T-cell (primary cell): ENCODE data around the gene TTN. TPM values are rescaled to one million over a fixed set of nuclear protein-coding genes. Genes with fewer than 3 reads are reported as not detected.

Experiments
- ATAC-seq, 4 experiments: fragments of 200-7000 bp in 3 of 4; fragments of 150-1000 bp in 1 of 4; cut with Tn5 transposase; replicated peaks in 1 of 4; 1 replicate in 3 of 4; 2 replicates in 1 of 4; pipeline ENCODE4 v1.10.0; 2021; ENCODE audit warnings: moderate library complexity in 3 of 4, mild to moderate bottlenecking in 2 of 4, moderate number of reproducible peaks in 1 of 4
- CTCF ChIA-PET, 2 donors: fragments of 300-600 bp; sonication (Branson Sonifier 250); formaldehyde crosslinking; loops; one replicate each; lab custom pipeline; 2022; ENCODE audit warnings: antibody characterized with exemption in 2 of 2; lab: Charles Lee
- POLR2A ChIA-PET, 2 donors: fragments of 300-600 bp; sonication (Branson Sonifier 250); formaldehyde crosslinking; loops; one replicate each; lab custom pipeline; 2022; ENCODE audit warnings: antibody characterized with exemption in 2 of 2; lab: Charles Lee
- DNase-seq, 35 experiments: peaks; one replicate each; pipeline versions ENCODE4 v3.0.0 to v3.0.0-alpha.2; 2013 to 2023
- H3K27ac ChIP-seq: one replicate; pipeline ENCODE4 v1.5.1; 2013; ENCODE audit warnings: low read length
- H3K27me3 ChIP-seq, 2 experiments: replicated peaks in 1 of 2; 1 replicate in 1 of 2; 2 replicates in 1 of 2; pipeline versions ENCODE4 v1.6.1 to v1.7.0; 2013; ENCODE audit warnings: low read length in 1 of 2, mixed read lengths in 1 of 2; ENCODE audit not compliant: control insufficient read depth in 2 of 2, insufficient read depth in 2 of 2; ENCODE audit errors: extremely low read depth in 1 of 2
- H3K36me3 ChIP-seq, 2 donors: 1 replicate in 1 of 2; 2 replicates in 1 of 2; pipeline versions ENCODE4 v1.6.1 to v1.7.0; 2013; ENCODE audit warnings: low read length in 1 of 2; ENCODE audit not compliant: control insufficient read depth in 2 of 2, insufficient read depth in 1 of 2; ENCODE audit errors: extremely low read depth in 1 of 2
- H3K4me1 ChIP-seq, 2 experiments: 1 replicate in 1 of 2; 2 replicates in 1 of 2; pipeline versions ENCODE4 v1.6.1 to v1.7.0; 2013; ENCODE audit warnings: low read length in 2 of 2, mixed read lengths in 1 of 2; ENCODE audit not compliant: insufficient read depth in 2 of 2, control insufficient read depth in 1 of 2; ENCODE audit errors: extremely low read depth in 1 of 2
- H3K4me3 ChIP-seq, 2 donors: 1 replicate in 1 of 2; 2 replicates in 1 of 2; pipeline versions ENCODE4 v1.5.1 to v1.7.0; 2013; ENCODE audit warnings: mild to moderate bottlenecking in 2 of 2, low read length in 1 of 2, moderate library complexity in 1 of 2; ENCODE audit not compliant: control insufficient read depth in 1 of 2; ENCODE audit errors: extremely low read depth in 1 of 2
- H3K9me3 ChIP-seq: 2 replicates; pipeline ENCODE4 v1.7.0; 2013
- H3K27ac Mint-ChIP-seq, 2 donors: one replicate each; pipeline ENCODE4 v1.8.0; 2020 to 2021; ENCODE audit warnings: mild to moderate bottlenecking in 2 of 2, mixed read lengths in 2 of 2
- H3K27me3 Mint-ChIP-seq, 2 donors: one replicate each; pipeline ENCODE4 v1.8.0; 2021 to 2022; ENCODE audit warnings: mixed read lengths in 2 of 2
- H3K36me3 Mint-ChIP-seq: one replicate; pipeline ENCODE4 v1.8.0; 2021; ENCODE audit warnings: mixed read lengths
- H3K4me1 Mint-ChIP-seq, 3 donors: one replicate each; pipeline ENCODE4 v1.8.0; 2020 to 2022; ENCODE audit warnings: mixed read lengths in 3 of 3, mild to moderate bottlenecking in 1 of 3
- H3K4me3 Mint-ChIP-seq, 3 donors: one replicate each; pipeline ENCODE4 v1.8.0; 2020 to 2022; ENCODE audit warnings: mild to moderate bottlenecking in 3 of 3, mixed read lengths in 3 of 3, moderate library complexity in 3 of 3
- H3K9me3 Mint-ChIP-seq, 3 donors: one replicate each; pipeline ENCODE4 v1.8.0; 2020 to 2022; ENCODE audit warnings: mixed read lengths in 3 of 3
- WGBS: methylation state at CpG from one replicate; pipeline ENCODE4 v1.1.5; 2013; ENCODE audit warnings: missing lambda C conversion rate; ENCODE audit not compliant: insufficient coverage; 5-methylcytosine and 5-hydroxymethylcytosine counted together
- total RNA-seq, 35 experiments: library from RNA in 6 of 35; stranded (reverse) in 6 of 35; fragments of 120-200 nt in 1 of 35; gene quantifications; one replicate each; pipeline versions ENCODE4 v1.2.1 to v1.2.4 and lab custom pipeline; 2013 to 2026

TTN gene
- total RNA-seq, 5 donors from 2014 or later (not counting 1 experiment from before 2014, with no cell fraction given): 14.3 to 49.2 (median 15.7) TPM

DNA sequence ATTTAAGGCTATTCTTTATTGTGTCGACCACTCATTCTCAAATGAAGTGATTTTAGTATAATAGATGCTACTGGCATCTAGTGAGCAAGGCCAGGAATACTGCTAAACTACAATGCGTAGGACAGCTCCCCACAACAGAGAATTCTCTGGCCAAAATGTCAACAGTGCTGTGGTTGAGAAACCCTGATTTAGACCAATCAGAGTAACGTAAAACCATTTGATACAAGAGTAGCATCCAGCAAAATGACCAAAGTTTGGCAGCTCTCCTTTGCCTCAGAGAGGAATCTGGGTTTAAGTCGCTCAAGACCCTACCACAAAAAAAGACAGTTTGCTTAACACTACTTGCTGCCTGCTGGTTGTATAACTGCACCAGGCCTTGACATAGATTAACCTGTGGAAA, 37.0 kb upstream of the TTN start:
- H3K4me3 Mint-ChIP-seq: no peak overlapping the region
- no peak overlapping the region for H3K4me3 ChIP-seq
- ChIA-PET POLR2A (no interaction called here), CTCF (interaction anchor here in 1 of 2 donors (0.5 kb wide), 1 partner anchor 114 kb away, joined by 6 read pairs; no protein-coding TSS in a partner anchor)
- H3K27me3 ChIP-seq: no peaks in the 10 kb centered on the region
- H3K4me1 ChIP-seq: no peaks in the 10 kb centered on the region
- ATAC-seq (no peak), DNase-seq (no peak)
- no peaks in the 10 kb centered on the region for H3K9me3 Mint-ChIP-seq
- 83% methylated on average over 2 of the region's 4 CpGs for WGBS
- peaks cover 0 to 13% of the 10 kb centered on the region in 2 donors for H3K36me3 ChIP-seq
- H3K36me3 Mint-ChIP-seq: peaks cover 41% of the 10 kb centered on the region
- no peaks in the 10 kb centered on the region for H3K9me3 ChIP-seq
- no peak overlapping the region for H3K27ac ChIP-seq
- no peaks in the 10 kb centered on the region for H3K27me3 Mint-ChIP-seq
- H3K4me1 Mint-ChIP-seq: no peaks in the 10 kb centered on the region
- no peak overlapping the region for H3K27ac Mint-ChIP-seq

DNA sequence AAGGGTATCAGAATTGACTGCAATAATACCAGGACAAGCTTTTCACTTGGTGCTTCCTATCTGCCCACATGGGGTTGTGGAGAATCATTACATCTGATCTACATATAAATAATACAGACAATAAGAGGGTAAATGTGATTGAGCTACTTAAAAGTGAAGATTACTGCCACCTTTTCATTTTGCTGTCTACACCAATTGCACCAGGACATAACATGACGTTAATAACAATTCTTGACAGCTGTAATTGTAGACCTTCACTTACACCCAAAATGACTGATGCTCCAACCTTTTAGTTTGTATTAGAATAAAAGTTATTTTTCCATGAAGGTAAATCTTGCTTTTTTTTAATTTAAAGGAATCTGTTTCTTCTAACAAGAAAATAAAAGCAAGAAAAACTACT, 36.5 kb upstream of the TTN start:
- no peaks in the 10 kb centered on the region for H3K4me1 ChIP-seq
- POLR2A ChIA-PET: no interaction called here
- no CpG with 5 or more reads among the region's 1 CpG for WGBS
- peaks cover 0 to 13% of the 10 kb centered on the region in 2 donors for H3K36me3 ChIP-seq
- H3K27me3 ChIP-seq: no peaks in the 10 kb centered on the region
- Mint-ChIP-seq H3K27ac (no peak overlapping the region), H3K4me3 (no peak overlapping the region), H3K36me3 (peaks cover 37% of the 10 kb centered on the region), H3K27me3 (no peaks in the 10 kb centered on the region), H3K9me3 (no peaks in the 10 kb centered on the region), H3K4me1 (no peaks in the 10 kb centered on the region)
- no peak for DNase-seq
- CTCF ChIA-PET: interaction anchor here in 1 of 2 donors (0.5 to 1.2 kb wide), 2 partner anchors 31 to 286 kb away, joined by 3 to 4 read pairs; no protein-coding TSS in a partner anchor
- H3K9me3 ChIP-seq: no peaks in the 10 kb centered on the region
- no peak overlapping the region for H3K4me3 ChIP-seq
- ATAC-seq: no peak
- no peak overlapping the region for H3K27ac ChIP-seq

DNA sequence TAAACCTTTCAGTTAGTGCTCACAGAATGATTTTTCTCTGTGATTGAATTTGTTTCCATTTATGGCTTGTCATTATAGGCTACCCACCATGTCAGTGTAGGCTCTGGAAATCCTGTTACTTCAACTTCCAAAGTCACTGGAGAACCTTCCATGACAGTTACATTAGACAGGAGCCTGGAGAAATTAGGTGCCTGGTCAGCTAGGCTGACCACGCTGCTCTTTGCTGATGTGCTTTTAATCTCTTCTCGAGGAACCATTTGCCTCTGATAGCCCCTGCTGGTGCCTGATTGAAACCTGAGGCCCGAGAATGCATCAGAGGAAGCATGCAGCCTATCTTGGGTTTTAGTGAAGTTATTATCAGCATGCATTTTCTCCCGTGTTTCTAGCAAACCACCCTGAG, 29.6 kb upstream of the TTN start:
- Histone ChIP-seq H3K27me3 (no peaks in the 10 kb centered on the region), H3K36me3 (peaks cover 3 to 7% of the 10 kb centered on the region in 2 donors), H3K4me1 (no peaks in the 10 kb centered on the region), H3K4me3 (no peak overlapping the region), H3K9me3 (no peaks in the 10 kb centered on the region), H3K27ac (no peak overlapping the region)
- Mint-ChIP-seq H3K4me1 (no peaks in the 10 kb centered on the region), H3K36me3 (peaks cover 39% of the 10 kb centered on the region), H3K27me3 (no peaks in the 10 kb centered on the region), H3K27ac (no peak overlapping the region), H3K4me3 (no peak overlapping the region), H3K9me3 (no peaks in the 10 kb centered on the region)
- 81% methylated on average over 3 of the region's 4 CpGs for WGBS
- DNase-seq (no peak), ATAC-seq (no peak)
- ChIA-PET CTCF (no interaction called here), POLR2A (no interaction called here)

DNA sequence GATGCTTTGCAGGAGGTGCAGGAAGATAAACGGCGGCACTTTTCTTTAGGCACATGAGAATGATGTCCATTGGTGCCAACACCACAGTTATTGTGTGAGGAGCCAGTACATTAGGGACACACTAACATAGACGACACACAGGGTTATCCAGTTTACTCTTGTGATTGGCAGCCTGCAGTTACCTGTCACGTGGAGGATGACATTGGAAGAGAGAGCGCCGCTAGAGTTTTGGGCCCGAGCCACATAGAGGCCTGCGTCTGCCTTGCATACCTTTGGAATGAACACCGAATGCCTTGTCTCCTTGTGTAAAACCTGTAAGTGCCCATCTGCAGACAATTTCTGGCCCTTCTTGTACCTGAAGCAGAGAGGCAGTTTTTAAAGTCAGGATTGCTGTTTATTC, 26.9 kb upstream of the TTN start:
- DNase-seq (no peak), ATAC-seq (no peak)
- H3K9me3 Mint-ChIP-seq: no peaks in the 10 kb centered on the region
- Histone ChIP-seq H3K27ac (no peak overlapping the region), H3K9me3 (no peaks in the 10 kb centered on the region), H3K27me3 (no peaks in the 10 kb centered on the region), H3K36me3 (peaks cover 3 to 10% of the 10 kb centered on the region in 2 donors), H3K4me3 (no peak overlapping the region), H3K4me1 (no peaks in the 10 kb centered on the region)
- ChIA-PET POLR2A (no interaction called here), CTCF (no interaction called here)
- H3K4me1 Mint-ChIP-seq: peaks cover 11 to 18% (median 15%) of the 10 kb centered on the region in 3 donors
- WGBS: 83% methylated on average over 8 of the region's 9 CpGs
- H3K27me3 Mint-ChIP-seq: no peaks in the 10 kb centered on the region
- peaks cover 32% of the 10 kb centered on the region for H3K36me3 Mint-ChIP-seq
- H3K4me3 Mint-ChIP-seq: no peak overlapping the region
- H3K27ac Mint-ChIP-seq: no peak overlapping the region

DNA sequence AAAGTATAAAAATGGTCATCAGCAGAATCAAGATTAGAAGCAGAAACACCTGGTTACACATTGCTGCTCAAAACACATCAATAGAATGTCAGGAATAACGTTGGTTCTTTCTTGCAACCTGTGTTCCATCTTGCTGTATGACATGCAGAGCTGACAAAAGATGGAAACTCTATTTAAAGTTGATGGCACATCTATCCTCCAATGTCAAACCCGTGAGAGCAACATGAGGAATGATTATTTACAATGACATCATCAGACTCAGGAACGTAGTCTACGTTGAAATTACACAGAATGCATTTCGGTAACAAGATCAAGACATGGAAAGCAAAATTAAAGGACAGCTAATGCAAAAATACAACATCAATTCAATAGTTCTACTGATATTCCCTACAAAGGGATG, 26.2 kb upstream of the TTN start:
- Histone ChIP-seq H3K4me3 (no peak overlapping the region), H3K27ac (no peak overlapping the region), H3K36me3 (peaks cover 3 to 10% of the 10 kb centered on the region in 2 donors), H3K9me3 (no peaks in the 10 kb centered on the region), H3K4me1 (no peaks in the 10 kb centered on the region), H3K27me3 (no peaks in the 10 kb centered on the region)
- Mint-ChIP-seq H3K36me3 (peaks cover 32% of the 10 kb centered on the region), H3K27ac (no peak overlapping the region), H3K27me3 (no peaks in the 10 kb centered on the region), H3K4me1 (peaks cover 14 to 20% (median 18%) of the 10 kb centered on the region in 3 donors), H3K9me3 (no peaks in the 10 kb centered on the region), H3K4me3 (no peak overlapping the region)
- DNase-seq: no peak
- ChIA-PET POLR2A (interaction anchor here in 1 of 2 donors (0.6 kb wide), 1 partner anchor 1569 kb away, joined by 3 read pairs; the partner anchor contains the start of gene NFE2L2), CTCF (no interaction called here)
- WGBS: 83% methylated on average over 1 of the region's 5 CpGs
- ATAC-seq: no peak

DNA sequence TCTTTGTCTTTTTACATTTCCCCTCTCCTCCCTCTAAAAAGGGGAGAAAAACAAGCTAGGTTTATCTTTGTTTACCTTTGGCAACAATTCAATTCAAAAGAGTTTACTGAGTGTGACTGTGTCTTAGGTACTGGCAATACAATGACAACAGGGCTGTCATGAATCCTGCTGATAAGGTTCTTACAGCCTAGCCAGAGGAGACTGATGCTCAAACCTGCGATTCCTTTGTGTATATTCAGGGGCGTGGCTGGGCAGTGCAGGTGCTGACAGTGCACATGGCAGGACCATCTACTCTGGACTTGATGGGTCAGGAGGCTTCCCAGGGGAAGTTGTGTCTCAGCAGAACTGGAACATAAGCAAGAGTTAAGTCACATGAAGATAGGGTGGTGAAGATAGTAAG, 23.2 kb upstream of the TTN start:
- no peaks in the 10 kb centered on the region for H3K27me3 Mint-ChIP-seq
- no peak for ATAC-seq

More for the DNA sequence above, 23.2 kb upstream of the TTN start:
- H3K4me1 ChIP-seq: no peaks in the 10 kb centered on the region
- peak overlapping the region; percentile 29 to 78 for H3K27ac Mint-ChIP-seq
- H3K27me3 ChIP-seq: no peaks in the 10 kb centered on the region
- no peaks in the 10 kb centered on the region for H3K9me3 ChIP-seq
- peaks cover 0 to 9% (median 0%) of the 10 kb centered on the region in 3 donors for H3K9me3 Mint-ChIP-seq
- 94% methylated on average over 2 of the region's 2 CpGs for WGBS
- no peak for DNase-seq
- no peak overlapping the region for H3K4me3 ChIP-seq
- H3K36me3 Mint-ChIP-seq: peaks cover 33% of the 10 kb centered on the region
- CTCF ChIA-PET: no interaction called here
- H3K4me1 Mint-ChIP-seq: peaks cover 14 to 20% (median 18%) of the 10 kb centered on the region in 3 donors
- H3K4me3 Mint-ChIP-seq: no peak overlapping the region
- H3K27ac ChIP-seq: no peak overlapping the region
- POLR2A ChIA-PET: interaction anchor here in 1 of 2 donors (0.7 kb wide), 1 partner anchor 9 kb away, joined by 3 read pairs; no protein-coding TSS in a partner anchor
- peaks cover 3% of the 10 kb centered on the region in 2 donors for H3K36me3 ChIP-seq
